Anterior cingulate cortex (tissue), 58 donors: ENCODE data around the gene ADAMTS3.
A peak's percentile ranks its signal among the peaks of the same experiment; 100 is the strongest.

ENCODE experiments used
- DNase-seq, 58 donors: peaks; one replicate each; lab custom pipeline; 2025; lab: John Stamatoyannopoulos, UW

Gene ADAMTS3

GRCh38 chr4:72424006-72424405 is 145.0 kb downstream of the ADAMTS3 start:
- no peak for DNase-seq

GRCh38 chr4:72422416-72422815 is 146.6 kb downstream of the ADAMTS3 start:
- DNase-seq, result no peak

DNA sequence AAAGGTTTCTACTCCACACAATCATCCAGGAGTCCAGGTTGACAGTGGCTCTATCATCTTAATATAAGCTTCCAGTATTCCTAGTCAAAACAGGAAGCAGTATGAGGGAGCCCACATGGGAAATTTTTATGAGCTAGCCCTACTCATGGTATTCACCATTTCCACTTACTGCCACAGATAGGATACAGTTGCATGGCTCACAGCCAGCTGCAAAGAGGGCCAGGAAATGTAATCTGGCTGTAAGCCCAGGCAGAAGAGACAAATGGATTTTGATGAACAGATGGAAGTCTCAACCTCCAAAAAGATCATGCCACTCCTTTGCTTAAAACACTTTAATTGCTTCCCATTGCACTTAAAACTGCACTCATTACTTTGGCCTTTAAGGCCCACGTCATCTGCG is 150.6 kb downstream of the ADAMTS3 start:
- DNase-seq, result peak in 16 of 58 donors; percentile 2 to 33 (median 7)

DNA sequence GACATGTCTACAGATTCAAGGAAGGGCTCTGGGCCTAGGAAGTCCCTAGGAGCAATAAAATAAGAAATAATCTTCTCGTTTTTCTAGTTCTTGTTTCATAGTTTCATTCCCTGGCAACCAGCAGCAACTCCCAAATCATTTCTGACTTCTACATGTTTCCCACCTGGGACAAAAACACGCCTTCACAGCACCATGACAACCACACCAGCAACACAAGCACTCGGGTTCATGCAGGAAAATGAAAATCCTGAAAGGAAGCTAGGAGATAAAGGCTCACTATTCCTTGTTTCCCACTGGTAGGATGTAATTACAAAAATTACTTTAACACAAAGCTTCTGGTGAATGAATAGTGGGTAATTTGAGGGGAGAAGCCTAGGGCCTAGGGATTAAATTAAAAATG is 158.9 kb downstream of the ADAMTS3 start:
- DNase-seq, result peak in 3 of 58 donors; percentile 0 to 7 (median 3)

DNA sequence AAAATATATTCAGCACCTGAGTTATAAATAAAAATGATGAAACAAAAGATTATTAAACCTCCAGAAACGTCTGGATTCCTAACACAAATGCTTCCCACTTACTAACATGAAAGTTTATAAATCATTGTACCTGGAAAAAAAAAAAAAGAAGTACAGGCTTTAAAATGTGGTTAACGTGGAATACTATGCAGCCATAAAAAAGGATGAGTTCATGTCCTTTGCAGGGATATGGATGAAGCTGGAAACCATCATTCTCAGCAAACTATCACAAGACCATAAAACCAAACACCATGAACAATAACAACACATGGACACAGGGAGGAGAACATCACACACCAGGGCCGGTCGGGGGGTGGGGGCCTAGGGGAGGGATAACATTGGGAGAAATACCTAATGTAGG is 160.5 kb downstream of the ADAMTS3 start:
- DNase-seq, result no peak

- DNase-seq, result no peak
Measured at GRCh38 chr4:72405417-72405816, 163.6 kb downstream of the ADAMTS3 start.

- DNase-seq, result no peak
Measured at GRCh38 chr4:72397314-72397713, 171.7 kb downstream of the ADAMTS3 start.

GRCh38 chr4:72394012-72394663 is 174.9 kb downstream of the ADAMTS3 start:
- DNase-seq, result no peak

DNA sequence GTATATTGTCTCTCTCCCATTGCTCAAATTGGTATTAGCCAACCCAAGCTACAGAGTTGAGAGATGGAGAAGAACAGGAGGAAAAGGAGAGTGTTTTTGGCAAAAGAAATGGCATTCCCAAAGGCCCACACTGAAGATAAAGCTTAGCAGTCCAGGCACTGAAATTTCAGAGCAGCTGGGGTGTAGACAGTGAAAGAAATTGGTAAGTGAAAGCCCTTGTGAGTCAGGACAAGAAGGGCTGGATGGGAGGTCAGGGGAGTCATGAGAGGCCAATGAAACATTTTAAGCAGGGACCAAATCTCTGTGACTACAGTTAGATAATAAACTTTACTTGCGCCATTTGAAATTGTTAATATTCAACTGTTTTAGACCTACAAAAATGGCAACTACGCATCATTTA is 177.7 kb downstream of the ADAMTS3 start:
- DNase-seq, result no peak

DNA sequence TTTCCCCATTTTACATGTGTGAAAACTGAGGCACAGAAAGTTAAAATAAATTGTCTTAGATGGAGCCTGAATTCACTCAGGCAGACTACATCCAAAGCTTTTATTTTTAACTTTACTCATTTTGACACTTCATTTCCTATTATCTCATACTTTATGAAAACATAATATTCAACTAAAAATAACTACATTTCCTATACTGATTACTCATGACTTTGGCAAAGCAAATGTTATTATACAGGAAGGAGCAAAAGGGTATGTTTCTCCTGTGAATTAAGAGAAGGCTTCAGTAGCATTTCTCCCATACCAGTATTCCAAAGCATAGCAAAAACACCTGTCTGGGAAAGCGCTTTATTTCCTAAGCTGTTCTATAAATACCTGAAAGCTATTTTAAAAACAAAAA is 178.6 kb downstream of the ADAMTS3 start:
- DNase-seq, result no peak

DNA sequence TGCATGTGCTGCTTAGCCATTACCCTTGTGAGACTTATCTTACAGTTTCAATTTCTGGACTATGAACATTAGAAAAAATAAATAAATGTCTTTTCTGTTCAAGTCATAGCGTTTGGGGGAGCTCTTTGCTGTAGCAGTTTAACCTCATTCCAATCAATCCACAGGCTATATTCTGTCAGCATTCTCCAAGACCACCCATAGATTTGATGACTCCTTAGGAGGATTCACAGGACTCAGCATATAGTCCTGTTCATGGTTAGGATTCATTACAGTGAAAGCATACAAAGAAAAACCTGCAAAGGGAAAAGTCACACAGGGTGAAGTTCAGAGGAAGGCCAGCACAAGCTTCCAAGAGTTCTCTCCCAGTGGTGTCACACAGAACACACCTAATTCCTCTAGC is 180.5 kb downstream of the ADAMTS3 start:
- DNase-seq, result no peak

GRCh38 chr4:72387959-72388358 is 181.1 kb downstream of the ADAMTS3 start:
- DNase-seq, result no peak

DNA sequence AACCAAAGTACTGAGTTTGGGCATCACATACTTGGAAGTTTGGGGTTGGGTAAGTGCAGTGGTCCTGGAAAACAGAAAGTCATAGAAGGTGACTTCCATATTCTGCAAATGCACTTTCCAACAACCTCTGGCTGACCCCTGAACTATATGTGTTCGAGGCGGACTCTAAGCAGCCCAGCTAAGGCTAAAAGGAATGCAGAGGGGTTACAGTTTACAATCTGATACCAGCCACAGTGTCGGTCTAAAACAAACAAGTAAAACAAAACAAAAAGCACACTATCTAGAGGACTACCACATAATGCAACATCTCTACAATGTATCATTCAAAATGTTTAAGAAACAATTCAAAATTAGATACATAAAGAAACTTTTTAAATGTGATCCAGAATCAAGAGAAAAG is 185.6 kb downstream of the ADAMTS3 start:
- no peak for DNase-seq

GRCh38 chr4:72378901-72379300 is 190.1 kb downstream of the ADAMTS3 start:
- DNase-seq, result no peak

DNA sequence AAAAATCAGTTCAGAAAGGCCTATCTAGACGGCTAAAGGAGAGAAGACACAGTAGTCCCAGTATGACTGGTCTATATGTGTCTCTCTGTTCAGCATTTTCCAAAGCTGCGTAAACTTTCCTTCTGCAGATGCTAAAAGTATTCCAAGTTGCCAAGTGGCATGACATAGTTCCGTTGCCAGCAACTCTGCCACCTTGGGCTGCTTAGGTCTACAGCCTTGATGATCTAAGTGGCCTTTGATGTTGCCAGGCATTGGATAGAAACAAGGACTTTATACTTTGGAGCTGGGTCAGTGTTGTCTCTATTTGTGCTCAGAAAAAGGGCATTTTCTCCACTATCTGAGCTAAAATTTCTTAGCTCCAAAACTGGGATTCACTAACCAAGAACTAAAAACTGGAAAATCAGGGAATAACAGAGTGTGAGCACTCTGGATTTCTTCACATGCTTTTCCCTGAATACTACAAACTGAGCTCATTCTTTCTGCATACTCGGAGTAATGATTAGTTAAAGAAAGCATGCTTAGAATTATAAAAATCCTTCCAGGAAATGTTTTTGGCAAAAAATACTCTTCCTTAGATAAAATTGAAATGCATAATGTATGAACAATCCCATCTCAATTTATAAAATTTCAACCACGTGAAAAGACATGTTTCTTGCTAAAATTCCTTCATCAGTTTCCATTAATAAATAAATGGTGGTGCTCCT is 191.4 kb downstream of the ADAMTS3 start:
- DNase-seq, result no peak

DNA sequence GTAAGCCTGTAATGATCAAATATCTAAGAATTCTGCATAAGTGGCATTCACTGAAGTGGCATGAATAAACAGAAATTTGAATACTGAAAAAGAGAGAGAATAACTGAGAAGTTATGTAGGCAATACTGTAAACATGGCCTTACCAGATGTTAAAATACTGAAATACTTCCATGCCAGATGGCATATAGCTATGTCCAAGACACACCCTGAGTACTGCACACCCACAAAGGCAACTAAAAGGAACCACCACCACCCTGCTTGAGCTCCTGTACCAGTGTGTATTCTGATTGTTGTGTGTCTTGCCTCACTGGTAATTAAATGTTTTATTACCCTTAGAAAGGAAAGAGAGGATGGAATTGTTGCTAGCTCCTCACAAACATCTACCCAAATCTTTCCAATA is 192.1 kb downstream of the ADAMTS3 start:
- DNase-seq, result peak in 1 of 58 donors; percentile 20

DNA sequence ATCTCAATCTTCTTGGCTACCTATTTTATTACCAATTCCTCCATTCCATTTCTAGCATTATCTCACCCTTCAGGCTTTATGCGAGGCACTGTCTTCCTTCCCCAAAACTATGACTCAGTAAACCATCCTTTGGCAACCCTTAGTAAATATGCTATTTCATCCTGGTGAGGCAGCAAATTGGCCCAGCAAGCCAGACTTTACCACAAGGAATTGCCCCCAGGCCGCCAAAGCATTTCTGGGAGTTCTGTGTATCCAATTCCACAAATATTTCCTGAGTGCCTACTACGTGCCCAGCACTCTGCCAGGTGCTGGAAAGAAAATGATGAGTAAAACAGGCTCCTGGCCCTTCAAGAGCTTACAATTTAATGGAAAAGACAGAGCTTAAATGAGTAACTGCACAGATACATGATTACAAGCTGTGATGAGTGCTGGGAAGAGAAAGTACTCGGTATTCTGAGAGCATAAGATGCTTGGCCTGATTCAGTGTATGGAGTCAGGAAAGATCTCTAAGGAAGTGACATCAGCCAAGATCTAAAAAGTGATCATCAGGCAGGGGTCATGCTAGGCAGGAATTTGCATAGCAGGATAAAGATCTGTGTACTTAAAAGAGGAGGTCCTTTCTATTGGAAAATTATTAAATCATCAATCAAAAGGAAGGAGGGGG is 193.8 kb downstream of the ADAMTS3 start:
- no peak for DNase-seq

GRCh38 chr4:72374159-72374558 is 194.9 kb downstream of the ADAMTS3 start:
- peak in 1 of 58 donors; percentile 10 for DNase-seq

- DNase-seq, result no peak
Measured at GRCh38 chr4:72366601-72367000, 202.4 kb downstream of the ADAMTS3 start.

DNA sequence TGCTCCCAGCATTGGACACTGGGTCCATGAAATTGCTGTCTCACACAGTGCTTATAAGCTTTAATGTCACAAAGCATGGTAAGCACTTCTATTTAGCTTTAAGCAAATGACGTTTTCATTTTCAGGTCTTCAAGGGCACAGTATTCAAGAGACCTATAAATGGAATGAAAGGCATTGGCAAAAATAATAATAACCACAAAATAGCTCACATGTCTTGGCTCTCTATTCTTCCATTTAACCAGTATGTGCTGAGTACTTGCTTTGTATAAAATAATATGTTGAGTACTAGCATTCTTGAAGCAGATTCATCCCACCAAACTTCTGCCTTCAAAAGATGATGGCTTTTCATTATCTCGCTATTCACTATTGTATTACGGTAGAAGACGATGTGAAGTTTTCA is 203.0 kb downstream of the ADAMTS3 start:
- DNase-seq, result no peak

DNA sequence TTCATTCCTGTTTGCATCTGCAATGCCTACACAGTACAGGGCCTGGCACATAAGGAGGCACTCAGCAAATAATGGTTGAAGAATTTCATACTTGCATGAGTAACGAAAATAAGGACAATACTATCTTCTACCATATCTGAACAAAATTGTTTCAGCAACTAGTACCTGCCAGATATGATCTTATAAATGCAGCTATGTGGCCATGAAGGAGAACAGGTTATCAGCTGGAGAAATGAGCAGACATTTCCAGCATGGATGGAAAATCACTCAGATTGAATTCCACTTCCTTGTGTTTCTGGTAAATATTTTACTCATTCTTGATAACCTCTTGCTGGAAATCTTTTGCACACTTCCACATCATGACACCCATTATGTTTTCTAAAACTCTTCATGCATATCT is 204.0 kb downstream of the ADAMTS3 start:
- no peak for DNase-seq

DNA sequence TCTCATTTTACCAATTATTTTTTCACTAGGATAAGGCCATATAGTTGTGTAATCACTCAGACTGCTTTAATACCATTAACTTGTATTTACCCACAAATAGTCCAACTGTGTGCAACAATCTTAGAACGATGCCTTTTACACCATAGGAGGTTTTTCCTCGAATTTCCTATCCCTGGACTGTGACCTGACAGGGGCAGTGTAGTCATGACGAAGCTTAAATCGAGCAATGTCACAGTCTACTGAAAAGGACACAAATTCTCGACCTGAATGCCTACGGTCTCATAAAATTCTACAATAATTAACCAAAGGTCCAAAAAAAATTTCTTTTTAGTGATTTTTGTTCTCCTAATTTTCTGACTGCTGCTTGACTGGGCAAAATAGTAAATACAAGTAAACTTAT is 208.9 kb downstream of the ADAMTS3 start:
- no peak for DNase-seq
